Upper lobe of left lung (tissue), 6 donors: Measurements from ENCODE around the gene CLTCL1. TPM values are rescaled to one million over a fixed set of nuclear protein-coding genes. Genes with fewer than 3 reads are reported as not detected.

Source experiments
- ATAC-seq, 2 donors: fragments of 200-7000 bp; cut with Tn5 transposase; one replicate each; pipeline ENCODE4 v1.9.1; 2022; ENCODE audit warnings: mild to moderate bottlenecking in 2 of 2, moderate library complexity in 2 of 2; ENCODE audit not compliant: low FRiP score in 2 of 2
- DNase-seq, 2 donors: peaks; one replicate each; pipeline ENCODE4 v3.0.0-alpha.2; 2019 to 2020
- H3K27ac ChIP-seq, 4 donors: fragments of 200-600 bp; sonication (generic); one replicate each; pipeline ENCODE4 v1.5.1; 2016 to 2019
- H3K27me3 ChIP-seq, 4 donors: fragments of 200-600 bp; sonication (generic); one replicate each; pipeline ENCODE4 v1.5.1; 2017 to 2019
- H3K36me3 ChIP-seq, 4 donors: fragments of 200-600 bp; sonication (generic); one replicate each; pipeline ENCODE4 v1.5.1; 2016 to 2019
- H3K4me1 ChIP-seq, 4 donors: fragments of 200-600 bp; sonication (generic); one replicate each; pipeline ENCODE4 v1.5.1; 2018 to 2019
- H3K4me3 ChIP-seq, 4 donors: fragments of 200-600 bp; sonication (generic); one replicate each; pipeline ENCODE4 v1.5.1; 2017 to 2019; ENCODE audit warnings: mild to moderate bottlenecking in 2 of 4, moderate library complexity in 1 of 4
- H3K9me3 ChIP-seq, 4 donors: fragments of 200-600 bp; sonication (generic); one replicate each; pipeline ENCODE4 v1.5.1; 2018 to 2019
- CTCF ChIP-seq, 6 experiments: fragments of 450-650 bp in 4 of 6; fragments of 200-600 bp in 2 of 6; sonication (generic) in 2 of 6; IDR thresholded peaks; one replicate each; pipeline ENCODE4 v1.5.1; 2016 to 2019; ENCODE audit warnings: antibody characterized with exemption in 6 of 6
- EP300 ChIP-seq, 4 donors: sonication (generic); formaldehyde crosslinking; IDR thresholded peaks; one replicate each; pipeline ENCODE4 v1.5.1; 2017; ENCODE audit warnings: antibody characterized with exemption in 4 of 4, control low read depth in 2 of 4
- POLR2A ChIP-seq, 4 donors: fragments of 450-650 bp; IDR thresholded peaks; one replicate each; pipeline ENCODE4 v1.5.1; 2016 to 2017; ENCODE audit warnings: antibody characterized with exemption in 4 of 4, mild to moderate bottlenecking in 2 of 4
- POLR2AphosphoS5 ChIP-seq, 2 donors: sonication (generic); formaldehyde crosslinking; IDR thresholded peaks; one replicate each; pipeline ENCODE4 v1.5.1; 2017; ENCODE audit warnings: antibody characterized with exemption in 2 of 2
- WGBS, 2 donors: methylation state at CpG; one replicate each; pipeline ENCODE4 v1.1.5; 2017 to 2018; 5-methylcytosine and 5-hydroxymethylcytosine counted together
- total RNA-seq, 6 donors: library from RNA; depleted of rRNA in 4 of 6; stranded (reverse); fragments of >200 nt in 4 of 6; gene quantifications; one replicate each; pipeline versions ENCODE4 v1.1.0 to v1.2.1, GENCODE V29; 2016 to 2021
- donor health status: DM: no; HTN: no; CAD: no; lungs with moderate emphysema.
- donor health status: DM: no; HTN: yes; CAD: no; lungs with severe emphysema.

Gene CLTCL1
- total RNA-seq, 6 donors from 2014 or later = 3.0 to 14.7 (median 6.0) TPM

GRCh38 chr22:19143967-19144400, 147.5 kb downstream of the CLTCL1 start:
- peak overlapping the region; percentile 67 to 98 (median 80) for H3K4me3 ChIP-seq
- peak overlapping the region; percentile 53 to 89 (median 76) for H3K27ac ChIP-seq
- peaks cover 0 to 10% (median 5%) of the 10 kb centered on the region in 4 donors for H3K27me3 ChIP-seq
- H3K9me3 ChIP-seq = no peaks in the 10 kb centered on the region
- DNase-seq (no peak), ATAC-seq (peak in 1 of 2 donors; percentile 12)
- H3K36me3 ChIP-seq = peaks cover 13 to 38% (median 31%) of the 10 kb centered on the region in 4 donors
- TF ChIP-seq EP300 (IDR thresholded peaks at IDR 0.05) = no peak
- no peak for TF ChIP-seq POLR2AphosphoS5 (IDR thresholded peaks at IDR 0.05)
- no peak for TF ChIP-seq CTCF (IDR thresholded peaks at IDR 0.05)
- TF ChIP-seq POLR2A (IDR thresholded peaks at IDR 0.05) = no peak
- H3K4me1 ChIP-seq = peaks cover 9 to 24% (median 10%) of the 10 kb centered on the region in 4 donors
- 4 to 8% methylated on average over 17 of the region's 17 CpGs for WGBS, 2 donors

DNA sequence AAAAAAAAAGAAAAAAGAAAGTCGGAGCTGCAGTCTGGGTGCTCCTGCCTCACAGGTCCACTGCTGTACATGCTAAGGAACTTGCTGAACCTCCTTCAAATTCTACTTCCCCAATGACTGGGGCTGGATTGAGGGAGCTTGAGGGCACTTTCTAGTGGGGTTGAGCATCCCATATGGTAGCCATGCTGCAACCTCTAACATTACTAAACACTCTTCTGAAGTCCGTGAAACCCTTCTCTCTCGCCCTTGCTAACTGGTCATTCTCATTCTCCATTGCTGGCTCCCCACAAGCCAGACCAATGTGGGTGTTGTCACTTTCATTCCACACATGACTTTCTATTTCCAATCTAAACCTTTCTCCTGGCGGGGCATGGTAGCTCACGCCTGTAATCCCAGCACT, 148.3 kb downstream of the CLTCL1 start:
- no peak for ATAC-seq
- 89 to 96% methylated on average over 5 of the region's 5 CpGs for WGBS, 2 donors

DNA sequence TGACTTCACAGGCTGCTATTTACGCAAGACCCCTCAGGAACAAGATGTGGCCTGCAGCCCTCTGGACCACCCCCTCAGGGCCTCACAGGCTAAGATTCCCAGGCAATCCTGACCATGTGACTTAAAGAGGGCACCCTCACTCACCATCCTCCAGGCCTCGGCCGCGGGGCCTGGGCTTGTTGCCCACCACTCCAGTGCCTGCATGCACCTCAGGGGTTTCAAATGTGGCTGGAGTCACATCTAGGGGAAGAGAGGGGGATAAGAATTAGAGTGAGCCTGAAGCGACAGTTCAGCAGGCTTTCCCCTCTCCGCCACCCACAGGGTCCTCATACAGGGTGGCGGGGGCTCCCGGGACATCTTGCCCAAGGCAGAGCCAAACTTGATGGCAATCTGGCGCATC, 149.1 kb downstream of the CLTCL1 start:
- Histone ChIP-seq H3K4me1 (peaks cover 8 to 19% (median 9%) of the 10 kb centered on the region in 4 donors), H3K9me3 (no peaks in the 10 kb centered on the region), H3K27me3 (no peaks in the 10 kb centered on the region), H3K27ac (no peak overlapping the region), H3K36me3 (peaks cover 28 to 54% (median 47%) of the 10 kb centered on the region in 4 donors), H3K4me3 (no peak overlapping the region)
- DNase-seq = peak in 1 of 2 donors; percentile 63
- TF ChIP-seq CTCF (IDR thresholded peaks at IDR 0.05) (no peak), POLR2A (IDR thresholded peaks at IDR 0.05) (no peak)
- ATAC-seq = no peak
- WGBS, 2 donors = 91 to 94% methylated on average over 8 to 9 of the region's 9 CpGs

More for the DNA sequence above, 148.3 kb downstream of the CLTCL1 start:
- Histone ChIP-seq H3K9me3 (no peaks in the 10 kb centered on the region), H3K4me3 (peak overlapping the region in 1 of 4 donors; percentile 98), H3K36me3 (peaks cover 21 to 46% (median 39%) of the 10 kb centered on the region in 4 donors), H3K27me3 (peaks cover 0 to 3% (median under 1%) of the 10 kb centered on the region in 4 donors), H3K4me1 (peaks cover 8 to 19% (median 9%) of the 10 kb centered on the region in 4 donors), H3K27ac (no peak overlapping the region)
- no peak for DNase-seq
- TF ChIP-seq POLR2A (IDR thresholded peaks at IDR 0.05) (no peak), POLR2AphosphoS5 (IDR thresholded peaks at IDR 0.05) (no peak), CTCF (IDR thresholded peaks at IDR 0.05) (no peak), EP300 (IDR thresholded peaks at IDR 0.05) (no peak)

DNA sequence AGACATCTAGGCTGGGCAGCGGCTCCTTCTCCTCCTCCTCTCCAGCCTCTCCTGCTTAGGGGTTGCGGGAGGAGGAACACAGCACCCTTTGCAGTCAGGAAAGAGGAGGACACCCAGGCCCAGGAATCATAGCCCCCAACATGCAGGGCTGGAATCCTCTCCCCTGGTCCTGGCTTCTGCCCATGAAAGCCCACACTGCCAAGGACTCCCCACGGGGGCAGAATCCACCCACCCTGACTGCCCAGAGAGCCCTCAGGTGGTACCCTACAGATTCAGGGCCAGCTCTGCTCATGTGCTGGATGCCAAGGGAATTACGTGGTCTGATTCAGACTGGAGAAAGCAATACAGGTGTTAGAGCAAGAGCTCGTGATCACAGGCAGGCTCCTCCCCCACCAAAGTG, 151.5 kb downstream of the CLTCL1 start:
- TF ChIP-seq POLR2AphosphoS5 (IDR thresholded peaks at IDR 0.05) (no peak), EP300 (IDR thresholded peaks at IDR 0.05) (no peak), CTCF (IDR thresholded peaks at IDR 0.05) (no peak), POLR2A (IDR thresholded peaks at IDR 0.05) (no peak)
- Histone ChIP-seq H3K4me3 (no peak overlapping the region), H3K27ac (no peak overlapping the region), H3K4me1 (peaks cover 8 to 19% (median 9%) of the 10 kb centered on the region in 4 donors), H3K9me3 (no peaks in the 10 kb centered on the region), H3K27me3 (no peaks in the 10 kb centered on the region), H3K36me3 (peaks cover 28 to 78% (median 63%) of the 10 kb centered on the region in 4 donors)
- DNase-seq (no peak), ATAC-seq (no peak)
- WGBS, 2 donors = 98 to 100% methylated on average over 3 to 5 of the region's 5 CpGs

GRCh38 chr22:19139001-19139356, 152.5 kb downstream of the CLTCL1 start:
- DNase-seq (no peak), ATAC-seq (no peak)
- Histone ChIP-seq H3K4me3 (no peak overlapping the region), H3K27me3 (no peaks in the 10 kb centered on the region), H3K27ac (no peak overlapping the region), H3K36me3 (peaks cover 33 to 88% (median 72%) of the 10 kb centered on the region in 4 donors), H3K9me3 (no peaks in the 10 kb centered on the region), H3K4me1 (peaks cover 5 to 11% (median 8%) of the 10 kb centered on the region in 4 donors)
- no peak for TF ChIP-seq POLR2AphosphoS5 (IDR thresholded peaks at IDR 0.05)
- no peak for TF ChIP-seq POLR2A (IDR thresholded peaks at IDR 0.05)
- TF ChIP-seq EP300 (IDR thresholded peaks at IDR 0.05) = no peak
- no peak for TF ChIP-seq CTCF (IDR thresholded peaks at IDR 0.05)
- WGBS, 2 donors = 97 to 100% methylated on average over 1 to 9 of the region's 9 CpGs
